ENCODE results near the gene CHSY1. TPM values are rescaled to one million over a fixed set of nuclear protein-coding genes. Genes with fewer than 3 reads are reported as not detected.
A peak's percentile ranks its signal among the peaks of the same experiment; 100 is the strongest.
"Not testable (repeated sequence)": the region's sequence is repeated elsewhere in the genome, so short reads cannot be mapped to it uniquely, and the experiment has no call there.

Gene CHSY1
- total RNA-seq, 2 donors from 2014 or later = 91.2 to 93.3 TPM

- Mint-ChIP-seq H3K27me3 (no peaks in the 10 kb centered on the region), H3K9me3 (peaks cover 3% of the 10 kb centered on the region), H3K4me1 (ENCODE audit: low read depth in 2 of 2) (peaks cover 57 to 58% of the 10 kb centered on the region in 2 donors), H3K36me3 (peaks cover 4% of the 10 kb centered on the region), H3K4me3 (no peak overlapping the region), H3K27ac (peak overlapping the region; percentile 12 to 81)
- DNase-seq (ENCODE audit: low spot score) (no peak), ATAC-seq (no peak)
Measured at GRCh38 chr15:101133751-101134261, 118.0 kb downstream of the CHSY1 start.

GRCh38 chr15:101133181-101133460 lies 118.7 kb downstream of the CHSY1 start:
- ATAC-seq = no peak
- Mint-ChIP-seq H3K27me3 (no peaks in the 10 kb centered on the region), H3K4me3 (no peak overlapping the region), H3K27ac (peak overlapping the region; percentile 12 to 81), H3K4me1 (ENCODE audit: low read depth in 2 of 2) (peaks cover 57 to 61% of the 10 kb centered on the region in 2 donors), H3K9me3 (peaks cover 3% of the 10 kb centered on the region), H3K36me3 (peaks cover 4% of the 10 kb centered on the region)
- peak; percentile 34 for DNase-seq (ENCODE audit: low spot score)

GRCh38 chr15:101132390-101133180 lies 119.3 kb downstream of the CHSY1 start:
- H3K36me3 Mint-ChIP-seq = peaks cover 4% of the 10 kb centered on the region
- peaks cover 59 to 63% of the 10 kb centered on the region in 2 donors for H3K4me1 Mint-ChIP-seq (ENCODE audit: low read depth in 2 of 2)
- no peak overlapping the region for H3K27ac Mint-ChIP-seq
- DNase-seq (ENCODE audit: low spot score) (no peak), ATAC-seq (no peak)
- H3K4me3 Mint-ChIP-seq = no peak overlapping the region
- H3K9me3 Mint-ChIP-seq = peaks cover 3% of the 10 kb centered on the region
- H3K27me3 Mint-ChIP-seq = no peaks in the 10 kb centered on the region

DNA sequence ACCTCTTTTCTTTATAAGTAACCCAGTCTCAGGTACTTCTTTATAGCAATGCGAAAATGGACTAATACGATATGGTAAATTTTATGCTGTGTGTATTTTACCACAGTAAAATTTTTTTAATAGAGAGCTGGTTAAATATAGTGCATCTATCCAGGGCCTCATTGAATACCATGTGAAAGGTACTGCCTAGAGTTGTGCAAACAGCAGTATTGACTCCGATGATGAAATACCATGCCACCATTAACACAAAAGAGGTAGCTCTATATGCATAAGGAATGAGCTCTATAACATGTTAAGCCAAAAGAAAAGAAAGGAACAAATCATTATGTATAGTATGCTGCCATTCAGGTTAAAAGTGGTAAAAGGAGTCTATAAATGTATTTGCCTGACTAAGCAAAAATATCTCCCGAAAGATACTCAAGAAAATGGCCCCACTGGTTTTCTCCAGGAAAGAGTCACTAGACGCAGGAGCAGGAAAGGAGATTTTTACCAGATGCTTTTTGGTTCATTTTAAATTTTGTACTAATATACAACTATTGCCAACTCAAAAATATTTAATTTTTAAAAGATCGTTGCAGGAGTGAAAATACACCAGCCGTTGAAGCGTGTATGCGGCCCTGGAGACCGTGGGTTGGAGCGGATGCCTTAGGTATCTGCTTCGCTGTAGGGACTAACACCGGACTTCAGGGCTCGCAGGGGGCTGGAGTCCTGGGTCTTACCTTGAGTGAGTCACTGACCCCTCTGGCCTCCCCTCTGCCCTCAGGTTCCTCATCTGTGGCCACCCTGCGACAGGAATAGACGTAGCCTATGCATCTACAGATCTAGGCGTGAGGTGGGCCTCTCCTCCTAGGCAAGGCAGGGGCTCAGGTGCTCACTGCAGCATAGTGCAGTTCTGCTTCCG lies 120.1 kb downstream of the CHSY1 start:
- DNase-seq (ENCODE audit: low spot score) (no peak), ATAC-seq (no peak)
- no peaks in the 10 kb centered on the region for H3K27me3 Mint-ChIP-seq
- no peak overlapping the region for H3K4me3 Mint-ChIP-seq
- H3K36me3 Mint-ChIP-seq = peaks cover 4% of the 10 kb centered on the region
- peak overlapping the region in 1 of 2 donors; percentile 92 for H3K27ac Mint-ChIP-seq
- H3K4me1 Mint-ChIP-seq (ENCODE audit: low read depth in 2 of 2) = peaks cover 59 to 63% of the 10 kb centered on the region in 2 donors
- peaks cover 3% of the 10 kb centered on the region for H3K9me3 Mint-ChIP-seq

DNA sequence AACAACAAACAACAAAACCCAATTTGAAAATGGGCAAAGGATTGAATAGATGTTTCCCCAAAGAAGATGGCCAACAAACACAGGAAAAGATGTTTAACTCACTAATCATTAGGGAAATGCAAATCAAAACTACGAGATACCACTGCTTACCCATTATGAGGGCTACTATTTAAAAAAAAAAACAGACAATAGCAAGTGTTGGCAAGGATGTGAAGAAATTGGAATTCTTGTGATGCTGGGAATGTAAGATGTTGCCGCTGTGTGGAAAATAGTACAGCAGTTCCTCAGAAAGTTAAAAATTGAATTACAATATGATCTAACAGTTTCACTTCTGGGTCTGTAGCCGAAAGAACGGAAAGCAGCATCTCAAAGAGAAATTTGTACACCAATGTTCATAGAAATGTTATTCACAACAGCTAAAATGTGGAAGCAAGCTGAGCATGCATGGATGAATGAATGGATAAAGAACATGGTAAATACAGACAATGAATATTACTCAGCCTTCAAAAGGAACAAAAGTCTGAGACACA lies 121.9 kb downstream of the CHSY1 start:
- Mint-ChIP-seq H3K27me3 (no peaks in the 10 kb centered on the region), H3K36me3 (peaks cover 4% of the 10 kb centered on the region), H3K4me3 (no peak overlapping the region), H3K9me3 (peaks cover 3% of the 10 kb centered on the region), H3K4me1 (ENCODE audit: low read depth in 2 of 2) (peaks cover 57 to 61% of the 10 kb centered on the region in 2 donors), H3K27ac (peak overlapping the region; percentile 100)
- ATAC-seq (no peak), DNase-seq (ENCODE audit: low spot score) (no peak)

DNA sequence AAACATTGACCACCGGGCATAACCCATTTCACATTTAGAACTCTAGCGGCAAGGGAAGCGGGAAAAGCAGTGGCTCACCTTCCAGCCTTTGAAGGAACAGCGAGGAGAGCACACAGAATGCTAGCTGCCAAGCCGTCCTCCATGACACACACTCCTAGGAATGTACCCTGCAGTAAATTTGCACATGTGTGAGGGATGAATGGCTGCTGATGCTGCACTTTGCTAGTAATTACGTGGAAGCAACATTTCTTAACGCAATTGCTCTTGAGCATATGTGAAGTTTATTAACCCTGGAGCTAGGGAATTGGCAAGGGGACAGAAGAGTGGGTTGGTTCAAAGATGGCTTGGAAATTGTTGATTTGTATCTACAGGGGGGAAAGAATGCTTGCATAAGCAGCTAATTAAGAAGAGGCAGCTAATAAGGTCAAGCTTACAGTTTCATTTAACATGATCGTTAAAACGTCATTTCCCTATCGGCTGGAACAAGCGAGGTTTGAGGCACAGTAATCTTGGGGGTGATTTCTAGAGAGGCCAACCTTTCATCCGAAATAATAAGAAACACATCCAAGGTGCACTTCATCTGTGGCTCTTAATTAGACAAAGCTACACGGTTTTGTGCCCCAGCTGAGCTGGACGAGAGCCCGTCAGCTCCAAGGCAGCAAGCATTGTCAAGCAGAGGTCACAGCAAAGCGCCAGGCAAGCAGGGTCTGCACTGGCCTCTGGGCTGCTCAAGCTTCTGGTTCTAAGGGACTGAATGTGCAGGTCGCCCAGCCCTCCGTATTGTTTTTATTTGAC lies 123.4 kb downstream of the CHSY1 start:
- ATAC-seq (no peak), DNase-seq (ENCODE audit: low spot score) (peak; percentile 51)
- H3K9me3 Mint-ChIP-seq = peaks cover 3% of the 10 kb centered on the region
- peak overlapping the region; percentile 68 for H3K4me3 Mint-ChIP-seq
- H3K4me1 Mint-ChIP-seq (ENCODE audit: low read depth in 2 of 2) = peaks cover 69 to 72% of the 10 kb centered on the region in 2 donors
- H3K27ac Mint-ChIP-seq = peak overlapping the region; percentile 100
- no peaks in the 10 kb centered on the region for H3K27me3 Mint-ChIP-seq
- H3K36me3 Mint-ChIP-seq = peaks cover 4% of the 10 kb centered on the region

GRCh38 chr15:101127506-101128076 lies 124.3 kb downstream of the CHSY1 start:
- H3K36me3 Mint-ChIP-seq = peaks cover 4% of the 10 kb centered on the region
- peak; percentile 83 for DNase-seq (ENCODE audit: low spot score)
- ATAC-seq = peak; percentile 83 to 85
- H3K4me3 Mint-ChIP-seq = peak overlapping the region; percentile 68
- peak overlapping the region; percentile 100 for H3K27ac Mint-ChIP-seq
- H3K4me1 Mint-ChIP-seq (ENCODE audit: low read depth in 2 of 2) = peaks cover 76 to 81% of the 10 kb centered on the region in 2 donors
- no peaks in the 10 kb centered on the region for H3K27me3 Mint-ChIP-seq
- H3K9me3 Mint-ChIP-seq = peaks cover 3% of the 10 kb centered on the region

DNA sequence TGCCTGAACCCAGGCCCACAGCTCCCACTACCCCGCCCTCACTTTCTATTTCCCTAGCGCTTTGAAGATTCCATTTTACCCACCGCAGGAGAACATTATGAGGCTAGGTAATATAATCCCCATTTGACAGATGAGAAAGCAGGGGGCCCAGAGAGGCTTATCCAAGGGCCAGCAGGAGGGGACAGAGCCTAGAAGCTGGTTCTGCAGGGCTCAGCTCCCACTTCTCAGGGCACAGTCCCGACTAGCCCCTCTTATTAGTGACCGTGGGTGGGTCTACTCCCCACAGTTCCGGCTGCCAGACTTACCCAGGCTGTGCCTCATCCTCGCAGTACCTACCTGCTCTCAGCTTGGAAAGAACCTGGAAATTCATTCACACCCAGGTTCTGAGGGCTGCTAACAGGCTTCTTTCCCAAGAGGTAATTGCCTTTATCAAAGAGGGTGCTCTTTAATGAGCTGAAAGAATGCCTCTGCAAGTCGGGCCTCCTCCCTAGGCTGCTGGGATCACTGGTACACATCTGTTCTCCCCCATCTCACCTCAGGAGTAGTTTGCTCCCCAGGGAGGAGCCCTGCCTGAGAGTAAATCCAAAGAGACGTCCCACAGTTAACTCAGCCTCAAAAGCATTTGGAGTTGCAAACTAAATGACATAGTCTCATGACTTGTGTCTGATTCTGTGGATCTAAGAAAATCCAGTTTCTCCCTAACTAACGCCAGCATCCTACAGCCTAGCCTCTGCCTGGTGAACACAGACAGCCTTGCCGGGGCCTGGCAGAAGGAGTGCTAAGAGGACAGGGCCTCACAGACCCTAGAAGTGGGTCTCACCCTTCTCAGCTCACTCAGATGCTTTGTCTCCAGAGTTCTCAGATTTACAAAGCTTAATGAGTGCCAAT lies 125.0 kb downstream of the CHSY1 start:
- ATAC-seq (peak; percentile 69), DNase-seq (ENCODE audit: low spot score) (peak; percentile 57)
- H3K4me1 Mint-ChIP-seq (ENCODE audit: low read depth in 2 of 2) = peaks cover 83 to 88% of the 10 kb centered on the region in 2 donors
- H3K36me3 Mint-ChIP-seq = peaks cover 4% of the 10 kb centered on the region
- peaks cover 3% of the 10 kb centered on the region for H3K9me3 Mint-ChIP-seq
- peak overlapping the region; percentile 68 for H3K4me3 Mint-ChIP-seq
- peak overlapping the region; percentile 100 for H3K27ac Mint-ChIP-seq
- no peaks in the 10 kb centered on the region for H3K27me3 Mint-ChIP-seq

DNA sequence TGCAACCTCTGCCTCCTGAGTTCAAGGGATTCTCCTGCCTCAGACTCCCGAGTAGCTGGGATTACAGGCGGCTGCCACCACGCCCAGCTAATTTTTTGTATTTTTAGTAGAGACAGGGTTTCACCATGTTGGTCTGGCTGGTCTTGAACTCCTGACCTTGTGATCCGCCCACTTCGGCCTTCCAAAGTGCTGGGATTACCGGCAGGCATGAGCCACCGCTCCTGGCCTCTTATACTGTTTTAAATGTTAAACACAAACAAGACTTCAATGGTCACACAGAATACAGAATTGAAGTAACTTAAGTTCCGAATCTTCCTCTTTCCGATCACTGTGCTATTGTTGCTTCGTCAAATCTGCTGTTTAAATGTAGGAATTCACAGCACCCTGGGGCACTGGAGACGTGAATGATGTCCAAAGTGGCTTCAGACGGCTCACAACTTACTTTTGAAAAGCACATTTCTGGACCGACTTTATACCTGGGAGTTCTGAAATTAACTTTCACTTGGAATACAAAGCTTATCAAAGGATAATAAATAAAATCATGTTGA lies 125.9 kb downstream of the CHSY1 start:
- H3K27me3 Mint-ChIP-seq; DNase-seq (ENCODE audit: low spot score); H3K36me3 Mint-ChIP-seq; ATAC-seq; H3K9me3 Mint-ChIP-seq: not testable (repeated sequence)
- Mint-ChIP-seq H3K4me1 (ENCODE audit: low read depth in 2 of 2) (peaks cover 80 to 85% of the 10 kb centered on the region in 2 donors), H3K4me3 (peak overlapping the region; percentile 68), H3K27ac (peak overlapping the region; percentile 100)
